SJSA1 (cell line): Measurements from ENCODE around the gene HTR3E. TPM values are rescaled to one million over a fixed set of nuclear protein-coding genes. Genes with fewer than 3 reads are reported as not detected.
A peak's percentile ranks its signal among the peaks of the same experiment; 100 is the strongest.
"Not testable (repeated sequence)": the region's sequence is repeated elsewhere in the genome, so short reads cannot be mapped to it uniquely, and the experiment has no call there.

Source experiments
- DNase-seq, 2 experiments: peaks; one replicate each; pipeline ENCODE4 v3.0.0-alpha.2; 2015 to 2020; ENCODE audit warnings: low spot score in 2 of 2, low read depth in 1 of 2
- H3K27ac ChIP-seq: fragments of 250-450 bp; sonication (Bioruptor Pico); 2 replicates; pipeline ENCODE4 v1.5.1; 2020; ENCODE audit warnings: mild to moderate bottlenecking, moderate library complexity
- H3K27me3 ChIP-seq: fragments of 250-450 bp; sonication (Bioruptor Pico); replicated peaks from 2 replicates; pipeline ENCODE4 v1.5.1; 2020; ENCODE audit warnings: mild to moderate bottlenecking, moderate library complexity
- H3K36me3 ChIP-seq: fragments of 250-450 bp; sonication (Bioruptor Pico); 2 replicates; pipeline ENCODE4 v1.5.1; 2020; ENCODE audit warnings: mild to moderate bottlenecking
- H3K4me1 ChIP-seq: fragments of 250-450 bp; sonication (Bioruptor Pico); replicated peaks from 2 replicates; pipeline ENCODE4 v1.6.1; 2021; ENCODE audit warnings: mild to moderate bottlenecking
- H3K4me3 ChIP-seq: fragments of 250-450 bp; sonication (Bioruptor Pico); 2 replicates; pipeline ENCODE4 v1.5.1; 2020; ENCODE audit warnings: mild to moderate bottlenecking
- H3K9me3 ChIP-seq: fragments of 250-450 bp; sonication (Bioruptor Pico); replicated peaks from 2 replicates; pipeline ENCODE4 v1.5.1; 2020; ENCODE audit warnings: mild to moderate bottlenecking
- total RNA-seq: library from RNA; depleted of rRNA; stranded (reverse); fragments of >200 nt; shearing (Covaris generic); gene quantifications from 2 replicates; pipeline ENCODE4 v1.2.3, GENCODE V29; 2014

The HTR3E gene
- total RNA-seq, 1 experiment from 2014 or later = not detected

DNA sequence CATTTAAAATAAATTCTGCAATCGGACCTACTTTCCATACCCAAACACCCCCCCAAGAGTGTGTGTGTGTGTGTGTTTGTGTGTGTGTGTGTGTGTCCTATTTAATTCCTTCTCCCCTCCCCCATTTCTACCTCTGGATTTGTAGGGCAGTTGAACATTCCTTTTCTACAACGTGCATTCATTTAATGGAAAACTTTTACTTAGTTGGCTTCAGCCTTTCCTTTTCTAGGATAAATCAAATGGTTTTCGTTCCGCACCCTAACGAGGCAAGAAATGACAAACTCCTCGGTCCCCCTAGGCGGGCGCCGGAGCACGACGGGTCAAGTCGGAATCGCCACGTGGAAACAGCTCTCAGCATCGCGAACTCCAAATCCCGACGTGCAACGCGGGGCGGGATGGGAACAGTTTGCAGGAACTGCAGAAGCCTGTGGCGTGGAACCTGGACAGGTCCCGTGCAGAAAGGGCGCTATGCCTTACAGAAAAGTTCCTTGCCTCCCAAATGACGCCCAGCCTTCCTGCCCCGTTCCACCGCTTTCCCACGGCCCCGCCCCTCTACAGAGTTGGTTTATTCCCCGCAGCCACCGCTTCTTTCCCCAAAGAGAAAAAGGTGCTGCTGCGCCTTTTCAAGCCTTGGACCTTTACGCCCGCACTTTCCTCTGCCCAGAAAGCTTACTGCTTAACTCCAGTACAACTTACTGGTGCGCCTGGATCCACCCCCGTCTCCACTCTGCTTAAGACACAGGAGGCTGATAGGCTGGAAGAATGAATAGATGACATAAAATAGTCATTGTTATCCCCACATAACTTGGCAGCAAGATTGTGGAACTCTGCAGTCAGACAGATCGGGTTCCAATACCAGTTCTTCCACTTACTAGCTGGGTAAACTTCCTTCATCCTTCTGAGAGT, 37.2 kb downstream of the HTR3E start:
- peak; percentile 66 to 84 for DNase-seq
- Histone ChIP-seq H3K27ac (peak overlapping the region; percentile 62), H3K9me3 (no peaks in the 10 kb centered on the region)

DNA sequence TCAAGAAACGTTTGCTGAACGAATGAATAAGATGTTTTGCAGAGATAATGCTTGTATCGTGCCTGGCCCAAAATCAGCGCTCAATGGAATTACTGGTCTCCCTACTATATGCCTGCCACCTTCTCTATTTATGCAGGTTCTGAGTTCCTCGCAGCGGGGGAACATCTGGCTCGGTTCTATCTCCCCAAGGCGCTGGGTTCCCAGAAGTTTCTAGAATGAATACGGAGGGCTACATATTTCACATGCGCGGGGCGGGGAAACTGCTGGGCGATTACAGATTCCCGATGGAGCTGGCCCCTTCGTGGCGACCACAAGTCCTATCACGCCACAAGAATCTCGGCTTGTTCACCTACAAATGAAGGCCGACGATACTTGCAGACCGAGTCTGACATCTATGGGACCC, 37.9 kb downstream of the HTR3E start:
- peak overlapping the region; percentile 73 for H3K4me3 ChIP-seq
- peaks cover 28% of the 10 kb centered on the region for H3K36me3 ChIP-seq
- peaks cover 27% of the 10 kb centered on the region for H3K4me1 ChIP-seq
- H3K27ac ChIP-seq = peak overlapping the region; percentile 62
- H3K9me3 ChIP-seq = no peaks in the 10 kb centered on the region
- no peak for DNase-seq
- no peaks in the 10 kb centered on the region for H3K27me3 ChIP-seq

More for the DNA sequence above, 37.2 kb downstream of the HTR3E start:
- Histone ChIP-seq H3K4me1 (peaks cover 27% of the 10 kb centered on the region), H3K27me3 (no peaks in the 10 kb centered on the region), H3K4me3 (peak overlapping the region; percentile 73), H3K36me3 (peaks cover 24% of the 10 kb centered on the region)

DNA sequence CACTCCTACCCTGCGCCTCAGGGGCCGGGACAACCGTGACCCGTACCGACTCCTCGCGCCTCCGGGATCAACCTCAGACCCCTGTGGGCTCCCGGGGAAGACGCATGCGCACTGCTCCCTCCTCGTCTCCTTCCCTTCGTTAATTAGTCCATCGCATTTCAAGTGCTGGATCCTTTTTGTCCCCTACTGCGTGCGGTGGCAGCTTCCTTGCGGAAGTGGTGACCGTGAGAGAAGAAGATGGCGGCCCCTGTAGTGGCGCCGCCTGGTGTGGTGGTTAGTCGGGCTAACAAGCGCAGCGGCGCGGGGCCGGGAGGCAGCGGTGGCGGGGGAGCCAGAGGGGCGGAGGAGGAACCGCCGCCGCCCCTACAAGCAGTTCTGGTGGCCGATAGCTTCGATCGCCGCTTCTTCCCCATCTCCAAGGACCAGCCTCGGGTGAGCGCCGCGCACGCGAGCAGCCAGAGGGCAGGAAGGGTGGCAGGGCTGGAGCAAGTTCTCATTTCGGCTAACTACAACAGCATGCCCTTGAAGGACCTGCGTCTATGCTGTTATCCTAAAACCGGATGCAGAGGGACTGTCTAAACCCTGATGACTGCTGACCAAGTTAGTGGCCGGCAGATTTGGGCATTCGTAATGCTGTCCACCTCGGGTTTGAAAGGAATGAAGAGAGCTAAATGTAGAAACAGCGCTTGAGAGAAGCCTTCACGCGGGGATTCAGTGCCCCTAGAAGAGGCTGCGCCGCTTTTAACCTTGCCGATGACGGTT, 38.5 kb downstream of the HTR3E start, which contains the start of gene EIF2B5:
EIF2B5 (plus strand) TSS at position 210 of the 762 bp plus-strand sequence; CDS start at position 238, 28 bp downstream.
- Histone ChIP-seq H3K27me3 (no peaks in the 10 kb centered on the region), H3K4me3 (peak within 1 kb of the TSS; percentile 73), H3K9me3 (no peaks in the 10 kb centered on the region), H3K27ac (peak within 1 kb of the TSS; percentile 62), H3K36me3 (peaks cover 34% of the 10 kb centered on the region), H3K4me1 (peaks cover 27% of the 10 kb centered on the region)
- DNase-seq = peak; percentile 90 to 92

DNA sequence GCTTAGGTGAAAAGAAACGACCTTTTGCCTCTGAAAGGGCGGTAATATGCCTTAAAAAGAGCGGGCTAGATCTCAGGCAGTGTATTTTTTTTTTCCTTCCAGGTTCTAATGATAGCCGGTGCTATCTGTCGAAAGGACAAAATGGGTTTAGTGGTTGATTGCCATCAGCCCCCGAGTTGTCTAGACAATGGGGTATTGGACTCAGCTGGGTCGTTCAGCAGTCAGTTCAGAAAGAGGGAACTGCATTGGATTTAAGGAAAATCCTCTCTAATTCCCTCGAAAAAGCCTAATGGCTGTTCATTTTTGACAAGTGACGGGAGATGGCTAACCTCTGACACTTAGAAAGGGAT, 39.0 kb downstream of the HTR3E start:
- Histone ChIP-seq H3K36me3 (peaks cover 39% of the 10 kb centered on the region), H3K9me3 (no peaks in the 10 kb centered on the region), H3K4me1 (peaks cover 27% of the 10 kb centered on the region), H3K4me3 (peak overlapping the region; percentile 73), H3K27me3 (no peaks in the 10 kb centered on the region), H3K27ac (peak overlapping the region; percentile 62)
- no peak for DNase-seq

DNA sequence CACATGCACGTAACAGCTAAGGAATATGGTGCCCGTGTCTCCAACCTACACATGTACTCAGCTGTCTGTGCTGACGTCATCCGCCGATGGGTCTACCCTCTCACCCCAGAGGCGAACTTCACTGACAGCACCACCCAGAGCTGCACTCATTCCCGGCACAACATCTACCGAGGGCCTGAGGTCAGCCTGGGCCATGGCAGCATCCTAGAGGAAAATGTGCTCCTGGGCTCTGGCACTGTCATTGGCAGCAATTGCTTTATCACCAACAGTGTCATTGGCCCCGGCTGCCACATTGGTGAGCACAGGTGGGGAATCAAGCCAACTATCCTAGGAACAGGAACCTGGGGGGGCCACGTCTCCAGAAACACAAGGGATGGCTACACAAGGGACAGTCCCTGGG, 43.6 kb downstream of the HTR3E start:
- Histone ChIP-seq H3K9me3 (no peaks in the 10 kb centered on the region), H3K27ac (no peak overlapping the region), H3K4me1 (peaks cover 11% of the 10 kb centered on the region; the same call in 1 of the 2 replicates), H3K36me3 (peaks cover 82% of the 10 kb centered on the region), H3K4me3 (no peak overlapping the region), H3K27me3 (no peaks in the 10 kb centered on the region)
- DNase-seq = no peak

DNA sequence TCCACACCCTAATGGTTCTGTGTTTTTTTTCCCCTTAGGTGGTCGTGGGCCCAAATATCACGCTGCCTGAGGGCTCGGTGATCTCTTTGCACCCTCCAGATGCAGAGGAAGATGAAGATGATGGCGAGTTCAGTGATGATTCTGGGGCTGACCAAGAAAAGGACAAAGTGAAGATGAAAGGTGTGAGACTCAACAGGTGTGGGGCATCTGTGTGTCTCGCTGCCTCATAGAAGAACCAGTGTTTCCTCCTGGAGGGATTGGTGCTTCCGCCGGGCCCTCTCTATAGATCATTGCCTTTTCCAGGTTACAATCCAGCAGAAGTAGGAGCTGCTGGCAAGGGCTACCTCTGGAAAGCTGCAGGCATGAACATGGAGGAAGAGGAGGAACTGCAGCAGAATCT, 45.3 kb downstream of the HTR3E start:
- Histone ChIP-seq H3K4me1 (no peaks in the 10 kb centered on the region), H3K36me3 (peaks cover 92% of the 10 kb centered on the region), H3K27me3 (no peaks in the 10 kb centered on the region), H3K27ac (no peak overlapping the region), H3K9me3 (no peaks in the 10 kb centered on the region), H3K4me3 (no peak overlapping the region)
- DNase-seq = no peak

DNA sequence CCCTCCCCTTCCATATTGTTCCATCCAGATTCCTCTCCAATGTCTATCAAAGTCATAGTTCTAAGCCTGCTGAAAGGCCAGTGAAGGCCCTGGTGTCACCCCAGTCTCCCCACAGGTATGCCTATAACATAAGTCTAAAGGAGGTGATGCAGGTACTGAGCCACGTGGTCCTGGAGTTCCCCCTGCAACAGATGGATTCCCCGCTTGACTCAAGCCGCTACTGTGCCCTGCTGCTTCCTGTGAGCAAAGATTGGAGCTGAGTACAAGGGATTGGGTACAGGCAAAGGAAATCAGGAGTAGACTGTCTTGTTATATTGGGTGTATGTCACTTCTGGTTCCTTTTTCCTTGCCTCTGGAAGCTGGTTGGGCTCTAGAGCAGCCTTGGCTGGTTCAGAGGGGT, 46.5 kb downstream of the HTR3E start:
- no peak overlapping the region for H3K4me3 ChIP-seq
- no peak for DNase-seq
- no peaks in the 10 kb centered on the region for H3K9me3 ChIP-seq
- no peaks in the 10 kb centered on the region for H3K4me1 ChIP-seq
- H3K27ac ChIP-seq = no peak overlapping the region
- peaks cover 81% of the 10 kb centered on the region for H3K36me3 ChIP-seq
- no peaks in the 10 kb centered on the region for H3K27me3 ChIP-seq

DNA sequence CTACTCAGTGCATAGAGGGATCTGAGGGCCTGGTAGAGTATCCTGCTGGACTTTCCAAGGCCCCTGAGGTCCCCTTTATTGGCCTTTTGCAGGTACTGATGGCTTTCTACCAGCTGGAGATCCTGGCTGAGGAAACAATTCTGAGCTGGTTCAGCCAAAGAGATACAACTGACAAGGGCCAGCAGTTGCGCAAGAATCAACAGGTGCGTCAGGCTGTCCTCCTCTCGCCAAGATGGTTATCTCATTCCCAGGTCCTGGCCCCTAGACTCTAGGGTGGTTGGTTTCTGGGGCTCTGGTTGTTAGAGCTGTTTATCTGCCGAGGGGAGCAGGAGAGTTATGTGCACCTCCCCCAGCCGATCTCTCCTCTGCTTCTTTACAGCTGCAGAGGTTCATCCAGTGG, 47.6 kb downstream of the HTR3E start:
- H3K4me1 ChIP-seq = no peaks in the 10 kb centered on the region
- no peaks in the 10 kb centered on the region for H3K27me3 ChIP-seq
- no peak overlapping the region for H3K27ac ChIP-seq
- no peak for DNase-seq
- no peak overlapping the region for H3K4me3 ChIP-seq
- peaks cover 75% of the 10 kb centered on the region for H3K36me3 ChIP-seq
- H3K9me3 ChIP-seq = no peaks in the 10 kb centered on the region

DNA sequence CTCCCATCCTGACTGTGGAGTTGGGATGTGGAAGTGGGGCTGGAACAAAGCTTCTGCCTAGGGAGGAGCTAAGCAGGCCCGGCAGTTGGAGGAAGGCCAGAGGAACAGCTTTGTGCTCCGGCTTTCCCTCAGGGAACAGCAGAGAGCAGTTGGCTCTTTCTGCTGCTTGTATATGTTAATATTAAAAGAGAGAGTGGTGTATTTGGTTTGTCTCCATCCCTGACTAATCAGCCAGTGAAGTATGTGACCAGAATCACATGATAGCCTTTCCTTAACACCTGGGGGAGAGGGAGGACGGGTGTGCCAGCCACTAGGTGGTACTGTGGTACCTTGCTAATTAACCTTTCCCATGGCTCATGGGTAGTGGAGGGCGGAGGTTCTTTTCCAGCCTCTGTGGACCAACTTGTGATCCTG, 48.3 kb downstream of the HTR3E start:
- H3K27me3 ChIP-seq = no peaks in the 10 kb centered on the region
- H3K36me3 ChIP-seq = peaks cover 69% of the 10 kb centered on the region
- peak in 1 of 2 experiments; percentile 25 for DNase-seq
- H3K4me1 ChIP-seq = no peaks in the 10 kb centered on the region
- H3K9me3 ChIP-seq = no peaks in the 10 kb centered on the region
- no peak overlapping the region for H3K27ac ChIP-seq
- H3K4me3 ChIP-seq = no peak overlapping the region

DNA sequence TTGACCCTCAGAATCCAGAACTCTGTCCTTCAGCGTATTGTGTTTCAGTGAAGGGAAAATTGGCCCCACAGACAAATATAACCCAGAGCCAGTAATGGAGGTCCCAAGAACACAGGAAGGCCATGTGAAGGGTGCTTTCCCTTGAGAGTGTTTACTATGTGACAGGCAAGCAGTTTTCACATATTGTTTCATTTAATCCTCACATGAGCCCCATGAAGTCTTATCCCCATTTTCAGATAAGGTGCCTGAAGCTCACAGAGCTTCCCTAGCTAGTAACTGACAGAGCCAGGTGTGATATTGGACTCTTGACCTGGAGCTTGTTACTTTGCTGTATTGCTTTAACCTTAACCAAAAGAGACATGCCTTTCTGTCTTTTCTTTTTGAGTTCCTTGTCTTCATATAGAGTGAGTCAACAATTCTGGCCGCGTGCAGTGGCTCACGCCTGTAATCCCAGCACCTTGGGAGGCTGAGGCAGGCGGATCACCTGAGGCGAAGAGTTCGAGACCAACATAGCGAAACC, 48.9 kb downstream of the HTR3E start:
- DNase-seq = no peak
- Histone ChIP-seq H3K27me3 (no peaks in the 10 kb centered on the region), H3K4me1 (no peaks in the 10 kb centered on the region), H3K36me3 (peaks cover 62% of the 10 kb centered on the region), H3K27ac (no peak overlapping the region), H3K4me3 (no peak overlapping the region), H3K9me3 (no peaks in the 10 kb centered on the region)

DNA sequence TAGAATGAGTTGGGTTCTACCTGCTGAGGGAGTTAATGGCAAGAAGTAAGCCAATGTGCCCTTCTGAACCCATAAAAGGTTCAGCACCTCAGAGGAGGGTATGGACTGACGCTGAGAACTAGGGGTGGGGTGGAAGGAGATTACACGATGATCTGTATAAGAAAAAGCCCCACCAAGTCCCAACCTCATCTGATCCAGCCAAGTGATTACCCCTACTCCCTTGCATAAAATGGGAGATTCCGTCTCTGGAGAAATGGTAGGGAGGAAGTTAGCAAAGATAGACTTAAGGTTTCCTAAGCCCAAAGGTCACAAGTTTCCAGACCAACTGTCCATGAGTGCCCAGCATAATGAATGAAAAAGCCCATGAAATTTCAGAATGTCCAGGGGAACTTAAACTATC, 51.2 kb downstream of the HTR3E start:
- DNase-seq = no peak
- Histone ChIP-seq H3K27me3 (no peaks in the 10 kb centered on the region), H3K4me1 (no peaks in the 10 kb centered on the region), H3K9me3 (no peaks in the 10 kb centered on the region), H3K4me3 (no peak overlapping the region), H3K36me3 (peaks cover 40% of the 10 kb centered on the region), H3K27ac (no peak overlapping the region)

DNA sequence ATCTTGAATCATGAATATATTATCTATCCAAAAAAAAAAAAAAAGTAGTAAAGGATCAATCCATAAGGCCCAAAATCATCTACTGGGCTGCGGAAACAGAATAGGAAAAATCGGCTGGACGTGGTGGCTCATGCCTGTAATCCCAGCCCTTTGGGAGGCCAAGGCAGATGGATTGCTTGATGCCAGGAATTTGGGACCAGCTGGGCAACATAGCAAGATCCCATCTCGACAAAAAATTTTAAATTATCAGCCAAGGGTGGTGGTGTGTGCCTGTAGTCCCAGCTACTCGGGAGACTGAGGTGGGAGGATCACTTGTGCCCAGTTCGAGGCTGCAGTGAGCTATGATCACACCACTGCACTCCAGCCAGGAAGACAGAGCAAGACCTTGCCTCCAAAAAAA, 52.3 kb downstream of the HTR3E start:
- DNase-seq = no peak
- H3K27me3 ChIP-seq = no peaks in the 10 kb centered on the region
- H3K4me1 ChIP-seq = peaks cover 3% of the 10 kb centered on the region
- H3K36me3 ChIP-seq = peaks cover 29% of the 10 kb centered on the region
- H3K27ac ChIP-seq = no peak overlapping the region
- no peaks in the 10 kb centered on the region for H3K9me3 ChIP-seq
- H3K4me3 ChIP-seq = no peak overlapping the region

DNA sequence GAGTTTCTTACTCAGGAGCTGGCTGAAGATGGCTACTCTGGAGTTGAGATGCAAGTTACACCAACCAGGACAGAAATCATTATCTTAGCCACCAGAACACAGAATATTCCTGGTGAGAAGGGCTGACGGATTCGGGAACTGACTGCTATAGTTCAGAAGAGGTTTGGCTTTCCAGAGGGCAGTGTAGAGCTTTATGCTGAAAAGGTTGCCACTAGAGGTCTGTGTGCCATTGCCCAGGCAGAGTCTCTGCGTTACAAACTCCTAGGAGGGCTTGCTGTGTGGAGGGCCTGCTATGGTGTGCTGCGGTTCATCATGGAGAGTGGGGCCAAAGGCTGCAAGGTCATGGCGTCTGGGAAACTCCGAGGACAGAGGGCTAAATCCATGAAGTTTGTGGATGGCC, 52.9 kb downstream of the HTR3E start:
- not testable (repeated sequence) for H3K27me3 ChIP-seq, H3K27ac ChIP-seq, DNase-seq, H3K4me1 ChIP-seq, H3K9me3 ChIP-seq, H3K4me3 ChIP-seq
- peaks cover 23% of the 10 kb centered on the region for H3K36me3 ChIP-seq
